SK-N-SH (cell line): ENCODE results near the gene SMC1B.

Experiments
- GABPA ChIP-seq: IDR thresholded peaks from 2 replicates; pipeline ENCODE4 v1.4.0; 2012; ENCODE audit warnings: low read depth, mild to moderate bottlenecking
- JUND ChIP-seq: IDR thresholded peaks from 2 replicates; pipeline ENCODE4 v1.4.0; 2012
- NFIC ChIP-seq: IDR thresholded peaks from 2 replicates; pipeline ENCODE4 v1.4.0; 2012; ENCODE audit warnings: borderline replicate concordance
- POLR2AphosphoS5 ChIP-seq: IDR thresholded peaks from 2 replicates; pipeline ENCODE4 v1.6.1; 2012; ENCODE audit warnings: low read depth, low read length
- RAD21 ChIP-seq: IDR thresholded peaks from 2 replicates; pipeline ENCODE4 v1.6.1; 2012; ENCODE audit warnings: mild to moderate bottlenecking, low read length
- TAF1 ChIP-seq: IDR thresholded peaks from 2 replicates; pipeline ENCODE4 v1.6.1; 2012; ENCODE audit warnings: low read depth, mild to moderate bottlenecking, low read length, moderate library complexity, borderline replicate concordance
- YY1 ChIP-seq: IDR thresholded peaks from 2 replicates; pipeline ENCODE4 v1.4.0; 2012; ENCODE audit warnings: low read depth, mild to moderate bottlenecking
- TF ChIP-seq, protein P1 (sequence below): fragments of 200-600 bp; sonication (generic); IDR thresholded peaks from 2 replicates; pipeline ENCODE4 v1.6.1; 2017; ENCODE audit warnings: antibody characterized with exemption, mild to moderate bottlenecking, moderate library complexity
- TF ChIP-seq, protein P2 (sequence below): IDR thresholded peaks from 2 replicates; pipeline ENCODE4 v1.4.0; 2012; ENCODE audit warnings: low read depth, borderline replicate concordance
- TF ChIP-seq, protein P3 (sequence below): IDR thresholded peaks from 2 replicates; pipeline ENCODE4 v1.4.0; 2012; ENCODE audit warnings: low read depth

DNA sequence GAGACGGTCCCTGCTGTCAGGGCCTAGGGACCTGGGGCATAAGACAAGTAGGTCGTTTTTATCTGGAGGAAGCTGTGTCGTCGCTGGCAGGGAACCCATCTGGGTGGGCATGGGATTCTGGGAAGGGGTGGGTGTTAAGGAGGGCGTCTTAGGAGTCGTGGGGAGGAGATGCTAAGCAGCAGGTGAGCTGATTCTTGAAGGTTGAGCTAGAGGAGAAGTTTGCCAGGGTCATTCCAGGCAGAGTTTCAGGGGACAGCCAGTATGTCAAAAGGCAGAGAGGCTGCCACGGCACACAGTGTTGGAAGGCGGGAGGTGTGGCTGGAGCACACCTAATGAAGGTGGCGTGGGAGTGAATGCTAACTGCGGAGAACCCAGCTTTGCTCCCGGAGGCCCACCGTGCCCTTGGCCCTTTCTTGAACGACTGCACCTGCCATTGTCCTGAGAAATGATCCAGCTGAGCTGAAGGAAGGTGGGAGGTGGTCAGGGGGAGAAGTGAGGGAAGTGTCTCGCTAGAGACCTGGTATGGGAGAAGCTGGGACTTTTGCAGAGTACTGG is 102.3 kb downstream of the SMC1B start:
- TF ChIP-seq, protein P1, sequence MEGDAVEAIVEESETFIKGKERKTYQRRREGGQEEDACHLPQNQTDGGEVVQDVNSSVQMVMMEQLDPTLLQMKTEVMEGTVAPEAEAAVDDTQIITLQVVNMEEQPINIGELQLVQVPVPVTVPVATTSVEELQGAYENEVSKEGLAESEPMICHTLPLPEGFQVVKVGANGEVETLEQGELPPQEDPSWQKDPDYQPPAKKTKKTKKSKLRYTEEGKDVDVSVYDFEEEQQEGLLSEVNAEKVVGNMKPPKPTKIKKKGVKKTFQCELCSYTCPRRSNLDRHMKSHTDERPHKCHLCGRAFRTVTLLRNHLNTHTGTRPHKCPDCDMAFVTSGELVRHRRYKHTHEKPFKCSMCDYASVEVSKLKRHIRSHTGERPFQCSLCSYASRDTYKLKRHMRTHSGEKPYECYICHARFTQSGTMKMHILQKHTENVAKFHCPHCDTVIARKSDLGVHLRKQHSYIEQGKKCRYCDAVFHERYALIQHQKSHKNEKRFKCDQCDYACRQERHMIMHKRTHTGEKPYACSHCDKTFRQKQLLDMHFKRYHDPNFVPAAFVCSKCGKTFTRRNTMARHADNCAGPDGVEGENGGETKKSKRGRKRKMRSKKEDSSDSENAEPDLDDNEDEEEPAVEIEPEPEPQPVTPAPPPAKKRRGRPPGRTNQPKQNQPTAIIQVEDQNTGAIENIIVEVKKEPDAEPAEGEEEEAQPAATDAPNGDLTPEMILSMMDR = no peak
- TF ChIP-seq JUND = no peak
- TF ChIP-seq, protein P2, sequence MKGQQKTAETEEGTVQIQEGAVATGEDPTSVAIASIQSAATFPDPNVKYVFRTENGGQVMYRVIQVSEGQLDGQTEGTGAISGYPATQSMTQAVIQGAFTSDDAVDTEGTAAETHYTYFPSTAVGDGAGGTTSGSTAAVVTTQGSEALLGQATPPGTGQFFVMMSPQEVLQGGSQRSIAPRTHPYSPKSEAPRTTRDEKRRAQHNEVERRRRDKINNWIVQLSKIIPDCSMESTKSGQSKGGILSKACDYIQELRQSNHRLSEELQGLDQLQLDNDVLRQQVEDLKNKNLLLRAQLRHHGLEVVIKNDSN = no peak
- TF ChIP-seq POLR2AphosphoS5 = no peak
- TF ChIP-seq, protein P3, sequence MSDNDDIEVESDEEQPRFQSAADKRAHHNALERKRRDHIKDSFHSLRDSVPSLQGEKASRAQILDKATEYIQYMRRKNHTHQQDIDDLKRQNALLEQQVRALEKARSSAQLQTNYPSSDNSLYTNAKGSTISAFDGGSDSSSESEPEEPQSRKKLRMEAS = no peak
- no peak for TF ChIP-seq NFIC
- TF ChIP-seq RAD21 = no peak
- TF ChIP-seq YY1 = no peak
- no peak for TF ChIP-seq GABPA
- TF ChIP-seq TAF1 = no peak
